PC-9 (cell line): ENCODE measurements around the gene RICTOR. TPM values are rescaled to one million over a fixed set of nuclear protein-coding genes. Genes with fewer than 3 reads are reported as not detected.

ENCODE experiments used
- BruUV-seq: library from RNA; stranded (reverse); fragments of 400-500 nt; replicated peaks from 2 replicates; lab custom pipeline; 2021; lab: Mats Ljungman, UMichigan
- CTCF ChIA-PET: fragments of 300-600 bp; sonication (Branson Sonifier 250); formaldehyde crosslinking; loops from one replicate; lab custom pipeline; 2022; ENCODE audit warnings: antibody characterized with exemption; lab: Charles Lee
- POLR2A ChIA-PET: fragments of 300-600 bp; sonication (Branson Sonifier 250); formaldehyde crosslinking; loops from one replicate; lab custom pipeline; 2022; ENCODE audit warnings: antibody characterized with exemption; ENCODE audit not compliant: unreplicated experiment; lab: Charles Lee
- DNase-seq, 2 experiments: peaks; one replicate each; pipeline versions ENCODE4 v3.0.0 to v3.0.0-alpha.2; 2015 to 2022; ENCODE audit warnings: mixed read lengths in 1 of 2
- H2AFZ ChIP-seq: fragments of 200-600 bp; sonication (generic); 2 replicates; pipeline ENCODE4 v1.8.1; 2017; ENCODE audit warnings: antibody characterized with exemption
- H3F3A ChIP-seq: fragments of 200-600 bp; sonication (generic); 2 replicates; pipeline ENCODE4 v1.8.1; 2017; ENCODE audit warnings: antibody characterized with exemption, mild to moderate bottlenecking, low read depth; ENCODE audit not compliant: insufficient read depth
- H3K27ac ChIP-seq: fragments of 200-600 bp; sonication (generic); 2 replicates; pipeline ENCODE4 v1.6.1; 2016; ENCODE audit warnings: mixed run types
- H3K27me3 ChIP-seq: fragments of 200-600 bp; sonication (generic); 2 replicates; pipeline ENCODE4 v1.6.1; 2016; ENCODE audit warnings: low read depth, mixed run types; ENCODE audit not compliant: insufficient read depth
- H3K36me3 ChIP-seq: fragments of 200-600 bp; sonication (generic); 2 replicates; pipeline ENCODE4 v1.6.1; 2016; ENCODE audit warnings: low read depth, mixed run types
- H3K4me1 ChIP-seq: fragments of 200-600 bp; sonication (generic); replicated peaks from 2 replicates; pipeline ENCODE4 v1.6.1; 2016; ENCODE audit warnings: mixed run types; ENCODE audit not compliant: insufficient read depth
- H3K4me2 ChIP-seq: fragments of 200-600 bp; sonication (generic); 2 replicates; pipeline ENCODE4 v1.6.1; 2017; ENCODE audit warnings: mixed run types
- H3K4me3 ChIP-seq: fragments of 200-600 bp; sonication (generic); 2 replicates; pipeline ENCODE4 v1.6.1; 2016; ENCODE audit warnings: mixed run types
- H3K79me2 ChIP-seq: fragments of 200-600 bp; sonication (generic); 2 replicates; pipeline ENCODE4 v1.6.1; 2017; ENCODE audit warnings: low read depth, mixed run types
- H3K9me2 ChIP-seq: fragments of 200-600 bp; sonication (generic); 2 replicates; pipeline ENCODE4 v1.8.1; 2017; ENCODE audit warnings: mild to moderate bottlenecking; ENCODE audit not compliant: insufficient read depth
- H3K9me3 ChIP-seq: fragments of 200-600 bp; sonication (generic); 2 replicates; pipeline ENCODE4 v1.8.1; 2016; ENCODE audit warnings: low read depth; ENCODE audit not compliant: insufficient read depth
- H4K20me1 ChIP-seq: fragments of 200-600 bp; sonication (generic); 2 replicates; pipeline ENCODE4 v1.8.1; 2017; ENCODE audit not compliant: insufficient read depth
- CTCF ChIP-seq: fragments of 200-600 bp; sonication (generic); conservative IDR thresholded peaks from 2 replicates; pipeline ENCODE4 v1.6.1; 2017; ENCODE audit warnings: mixed run types, antibody characterized with exemption, mild to moderate bottlenecking, moderate library complexity
- EZH2 ChIP-seq: fragments of 200-600 bp; sonication (generic); IDR thresholded peaks from 2 replicates; pipeline ENCODE4 v1.8.0; 2017; ENCODE audit warnings: antibody characterized with exemption, low read depth
- intact Hi-C: fragments of 100-400 bp; cut with micrococcal nuclease; formaldehyde crosslinking; loops from one replicate; pipeline ENCODE4 v1.10.0; 2022; ENCODE audit not compliant: unreplicated experiment
- total RNA-seq: library from RNA; stranded (reverse); gene quantifications from 2 replicates; pipeline ENCODE4 v1.2.3, GENCODE V29; 2021

RICTOR gene
- total RNA-seq, 1 experiment from 2014 or later: 103 TPM

DNA sequence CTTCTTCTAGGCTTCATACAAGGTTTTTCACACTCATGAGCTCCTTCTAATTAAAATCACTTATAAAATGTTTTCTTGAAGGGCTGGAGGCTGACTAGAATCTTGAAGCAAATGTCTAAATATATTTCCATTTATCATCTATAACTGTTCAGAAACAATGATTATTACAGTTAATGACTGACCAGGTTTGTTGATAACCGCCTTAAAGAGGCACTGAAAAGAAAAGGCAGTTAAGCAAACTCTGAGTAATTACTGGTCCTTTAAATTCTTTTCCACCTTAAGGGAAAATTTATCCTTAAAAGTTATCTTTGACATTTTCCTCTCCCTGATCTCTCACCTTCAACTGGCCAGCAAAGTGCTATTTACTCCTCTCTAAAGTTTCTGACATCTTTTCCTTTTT lies 43.2 kb downstream of the RICTOR start:
- Histone ChIP-seq H3F3A (peaks cover 21% of the 10 kb centered on the region), H3K79me2 (peaks cover 83% of the 10 kb centered on the region), H3K4me3 (no peak overlapping the region), H3K9me2 (no peaks in the 10 kb centered on the region), H4K20me1 (peaks cover 28% of the 10 kb centered on the region; the same call in 1 of the 2 replicates), H3K4me2 (no peak overlapping the region), H2AFZ (no peak overlapping the region), H3K27me3 (no peaks in the 10 kb centered on the region), H3K9me3 (peaks cover 11% of the 10 kb centered on the region; the same call in 1 of the 2 replicates), H3K4me1 (peaks cover 1% of the 10 kb centered on the region; the same call in 1 of the 2 replicates), H3K27ac (0 out of 2 replicates have a peak overlapping the region, but pooled peaks have one; percentile 10), H3K36me3 (peaks cover 22% of the 10 kb centered on the region)
- DNase-seq: no peak
- BruUV-seq: no TSS peak
- CTCF ChIA-PET: no interaction called here
- intact Hi-C loops: no loop called here
- no peak for TF ChIP-seq EZH2
- no peak for TF ChIP-seq CTCF
- POLR2A ChIA-PET: interaction anchor here (0.6 kb wide), 2 partner anchors 11 to 49 kb away, joined by 5 to 6 read pairs; no protein-coding TSS in a partner anchor

GRCh38 chr5:39025456-39025855 lies 48.7 kb downstream of the RICTOR start:
- CTCF ChIA-PET: no interaction called here
- H3K27ac ChIP-seq: no peak overlapping the region
- intact Hi-C loops: no loop called here
- no peaks in the 10 kb centered on the region for H3K9me2 ChIP-seq
- H3K27me3 ChIP-seq: no peaks in the 10 kb centered on the region
- no TSS peak for BruUV-seq
- H2AFZ ChIP-seq: no peak overlapping the region
- peaks cover 21% of the 10 kb centered on the region; the same call in 1 of the 2 replicates for H3F3A ChIP-seq
- H3K4me1 ChIP-seq: peaks cover 17% of the 10 kb centered on the region
- peaks cover 74% of the 10 kb centered on the region for H3K79me2 ChIP-seq
- TF ChIP-seq CTCF: no peak
- no peak for TF ChIP-seq EZH2
- no peak for DNase-seq
- H3K36me3 ChIP-seq: peaks cover 29% of the 10 kb centered on the region
- POLR2A ChIA-PET: no interaction called here
- no peak overlapping the region for H3K4me3 ChIP-seq
- H3K4me2 ChIP-seq: 0 out of 2 replicates have a peak overlapping the region, but pooled peaks have one; percentile 1
- H4K20me1 ChIP-seq: peaks cover 12% of the 10 kb centered on the region
- peaks cover 13% of the 10 kb centered on the region; the same call in 1 of the 2 replicates for H3K9me3 ChIP-seq

- Histone ChIP-seq H2AFZ (no peak overlapping the region), H3K27ac (no peak overlapping the region), H3F3A (peaks cover 19% of the 10 kb centered on the region; the same call in 1 of the 2 replicates), H3K9me2 (no peaks in the 10 kb centered on the region), H4K20me1 (peaks cover 12% of the 10 kb centered on the region), H3K79me2 (peaks cover 68% of the 10 kb centered on the region), H3K27me3 (no peaks in the 10 kb centered on the region), H3K4me1 (peaks cover 17% of the 10 kb centered on the region), H3K4me3 (no peak overlapping the region), H3K4me2 (0 out of 2 replicates have a peak overlapping the region, but pooled peaks have one; percentile 1), H3K9me3 (peaks cover 13% of the 10 kb centered on the region; the same call in 1 of the 2 replicates), H3K36me3 (peaks cover 31% of the 10 kb centered on the region)
- POLR2A ChIA-PET: no interaction called here
- no TSS peak for BruUV-seq
- no peak for DNase-seq
- TF ChIP-seq EZH2 (no peak), CTCF (no peak)
- intact Hi-C loops: no loop called here
- CTCF ChIA-PET: no interaction called here
These were observed 49.3 kb downstream of the RICTOR start for GRCh38 chr5:39024884-39025283.
